M059J (cell line): ENCODE data around the gene C1R. TPM values are rescaled to one million over a fixed set of nuclear protein-coding genes. Genes with fewer than 3 reads are reported as not detected.

Experiments used
- DNase-seq: peaks from one replicate; pipeline ENCODE4 v3.0.0-alpha.2; 2012; ENCODE audit warnings: low read depth
- total RNA-seq: library from RNA; depleted of rRNA; stranded (reverse); fragments of >200 nt; shearing (Covaris generic); gene quantifications from 2 replicates; pipeline ENCODE4 v1.2.3, GENCODE V29; 2014; rRNA removed

The C1R gene
- total RNA-seq, result 88.8 and 112 TPM in 2 replicates

GRCh38 chr12:7092229-7092985 lies at the start of gene C1R:
TSS of gene C1R (minus strand) at chr12:7092445. CDS start at chr12:7092388, 57 bp downstream.
- peak; percentile 79 for DNase-seq

- no peak for DNase-seq
These were observed 49.2 kb upstream of the C1R start for GRCh38 chr12:7141351-7142005.

GRCh38 chr12:7139200-7139599 lies 47.0 kb upstream of the C1R start:
- DNase-seq, result no peak

GRCh38 chr12:7137908-7138307 lies 45.7 kb upstream of the C1R start:
- DNase-seq, result no peak

GRCh38 chr12:7136676-7137075 lies 44.4 kb upstream of the C1R start:
- no peak for DNase-seq

- DNase-seq, result no peak
These were observed 43.8 kb upstream of the C1R start for GRCh38 chr12:7136071-7136470.

GRCh38 chr12:7134396-7135166 lies 42.3 kb upstream of the C1R start:
- no peak for DNase-seq

GRCh38 chr12:7131502-7131866 lies 39.2 kb upstream of the C1R start:
- no peak for DNase-seq

GRCh38 chr12:7130701-7131501 lies 38.7 kb upstream of the C1R start:
- DNase-seq, result peak; percentile 44

- peak; percentile 70 for DNase-seq
These were observed 37.8 kb upstream of the C1R start, which contains the start of gene CLSTN3 for GRCh38 chr12:7129872-7130691. TSS of gene CLSTN3 (plus strand) at chr12:7130371. CDS start at chr12:7130649, 278 bp downstream.

GRCh38 chr12:7129287-7129871 lies 37.1 kb upstream of the C1R start:
- peak; percentile 5 for DNase-seq

GRCh38 chr12:7128681-7129286 lies 36.5 kb upstream of the C1R start, which contains the start of gene RBP5:
TSS of gene RBP5 (minus strand) at chr12:7128889. CDS start at chr12:7128775, 114 bp downstream.
- DNase-seq, result peak; percentile 15

- no peak for DNase-seq
These were observed 35.8 kb upstream of the C1R start for GRCh38 chr12:7127916-7128626.

- DNase-seq, result no peak
These were observed 33.5 kb upstream of the C1R start for GRCh38 chr12:7125632-7126227.

- no peak for DNase-seq
These were observed 31.7 kb upstream of the C1R start for GRCh38 chr12:7123806-7124522.

GRCh38 chr12:7122811-7123769 lies 30.8 kb upstream of the C1R start:
- DNase-seq, result no peak

GRCh38 chr12:7121324-7121723 lies 29.1 kb upstream of the C1R start:
- no peak for DNase-seq
